NB4 (cell line): Measurements from ENCODE around the gene RYR3.

ENCODE experiments used
- MYC ChIP-seq: IDR thresholded peaks from 2 replicates; pipeline ENCODE4 v1.6.1; 2011; ENCODE audit warnings: low read depth, low read length
- POLR2A ChIP-seq: IDR thresholded peaks from 2 replicates; pipeline ENCODE4 v1.6.1; 2011; ENCODE audit warnings: mild to moderate bottlenecking; ENCODE audit not compliant: insufficient read length; ENCODE audit errors: extremely low read depth
- TF ChIP-seq, protein P1 (sequence below): IDR thresholded peaks from one replicate; pipeline ENCODE4 v1.5.1; 2012; ENCODE audit warnings: low read depth, low read length

GRCh38 chr15:33639978-33640377 lies 329.2 kb downstream of the RYR3 start:
- no peak for TF ChIP-seq POLR2A
- TF ChIP-seq, protein P1, sequence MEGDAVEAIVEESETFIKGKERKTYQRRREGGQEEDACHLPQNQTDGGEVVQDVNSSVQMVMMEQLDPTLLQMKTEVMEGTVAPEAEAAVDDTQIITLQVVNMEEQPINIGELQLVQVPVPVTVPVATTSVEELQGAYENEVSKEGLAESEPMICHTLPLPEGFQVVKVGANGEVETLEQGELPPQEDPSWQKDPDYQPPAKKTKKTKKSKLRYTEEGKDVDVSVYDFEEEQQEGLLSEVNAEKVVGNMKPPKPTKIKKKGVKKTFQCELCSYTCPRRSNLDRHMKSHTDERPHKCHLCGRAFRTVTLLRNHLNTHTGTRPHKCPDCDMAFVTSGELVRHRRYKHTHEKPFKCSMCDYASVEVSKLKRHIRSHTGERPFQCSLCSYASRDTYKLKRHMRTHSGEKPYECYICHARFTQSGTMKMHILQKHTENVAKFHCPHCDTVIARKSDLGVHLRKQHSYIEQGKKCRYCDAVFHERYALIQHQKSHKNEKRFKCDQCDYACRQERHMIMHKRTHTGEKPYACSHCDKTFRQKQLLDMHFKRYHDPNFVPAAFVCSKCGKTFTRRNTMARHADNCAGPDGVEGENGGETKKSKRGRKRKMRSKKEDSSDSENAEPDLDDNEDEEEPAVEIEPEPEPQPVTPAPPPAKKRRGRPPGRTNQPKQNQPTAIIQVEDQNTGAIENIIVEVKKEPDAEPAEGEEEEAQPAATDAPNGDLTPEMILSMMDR, result no peak
- no peak for TF ChIP-seq MYC
